ENCODE measurements around the gene OR52A1.
"Not testable (repeated sequence)": the region's sequence is repeated elsewhere in the genome, so short reads cannot be mapped to it uniquely, and the experiment has no call there.

Gene OR52A1

DNA sequence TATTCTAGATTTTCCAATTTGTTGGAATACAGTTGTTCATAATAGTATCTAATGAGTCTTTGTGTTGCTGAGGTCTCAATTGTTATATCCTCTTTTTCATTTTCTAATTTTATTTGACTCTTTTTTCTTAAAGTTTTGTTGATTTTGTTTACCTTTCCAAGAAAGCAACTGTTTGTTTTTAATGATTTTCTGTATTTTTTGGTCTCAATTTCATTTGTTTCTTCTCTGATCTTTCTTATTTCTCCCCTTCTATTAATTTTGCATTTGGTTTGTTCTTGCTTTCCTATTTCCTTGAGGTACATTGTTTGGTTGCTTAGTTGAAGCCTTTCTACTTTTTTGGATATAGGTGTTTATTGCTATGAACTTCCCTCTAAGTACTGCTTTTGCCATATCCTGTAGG, 5.2 kb upstream of the OR52A1 start:
- H4K20me1 ChIP-seq (ENCODE audit: control insufficient read depth, insufficient read depth, low read depth, low read length) = no peaks in the 10 kb centered on the region

DNA sequence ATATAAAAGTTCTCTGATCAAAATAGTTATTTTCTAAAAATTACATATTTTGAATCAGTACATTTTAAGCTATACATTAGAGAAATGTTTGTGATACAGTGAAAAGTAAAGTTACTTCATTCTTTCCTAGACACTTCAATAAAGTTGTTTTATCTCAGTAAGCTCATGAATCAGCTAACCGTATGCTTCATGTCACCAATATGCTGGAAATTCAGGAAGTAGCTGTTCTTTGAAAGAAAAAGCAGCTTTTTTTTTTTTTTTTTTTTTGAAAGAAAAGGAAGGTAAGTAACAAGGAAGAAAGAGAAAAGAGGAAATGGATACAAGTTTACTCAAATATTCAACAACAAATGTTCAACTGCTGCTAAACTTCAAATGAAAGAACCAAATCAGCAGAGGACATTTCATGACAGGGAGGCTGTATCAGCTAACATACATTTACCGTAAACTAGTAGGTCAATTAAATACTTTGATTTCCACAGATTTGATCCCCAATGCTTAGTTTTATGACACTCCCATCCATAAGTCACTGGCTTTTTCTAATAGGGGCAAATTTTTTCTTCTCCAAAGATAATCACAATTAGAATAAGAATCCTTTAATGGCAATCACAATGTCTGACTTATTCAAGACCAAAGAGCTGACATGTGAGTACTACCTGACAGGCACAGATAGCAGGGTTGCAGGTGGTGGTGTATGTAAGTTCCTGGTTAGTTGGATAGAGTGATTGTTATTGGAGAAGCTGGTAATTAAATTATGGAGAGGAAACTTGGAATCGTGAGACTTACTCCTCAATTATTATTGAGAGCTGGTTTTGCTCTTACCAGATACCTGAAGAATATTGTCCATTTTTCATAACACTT, 754 bp downstream of the OR52A1 start:
- Histone ChIP-seq H3K9me2 (replicated peaks; ENCODE audit: control insufficient read depth, low read length) (no peaks in the 10 kb centered on the region), H3K27me3 (ENCODE audit: control insufficient read depth, low read length) (no peaks in the 10 kb centered on the region), H3K4me3 (ENCODE audit: low read length) (no peak overlapping the region), H3F3A (ENCODE audit: control insufficient read depth, insufficient read depth) (no peaks in the 10 kb centered on the region), H3K36me3 (ENCODE audit: control insufficient read depth, low read length) (no peaks in the 10 kb centered on the region), H3K79me2 (ENCODE audit: control insufficient read depth, low read length) (no peaks in the 10 kb centered on the region), H3K9me3 (ENCODE audit: control insufficient read depth, insufficient read depth, low read length) (no peaks in the 10 kb centered on the region), H3K27ac (ENCODE audit: low read depth, low read length) (no peak overlapping the region), H3K4me1 (ENCODE audit: control insufficient read depth, low read length) (no peaks in the 10 kb centered on the region), H4K20me1 (ENCODE audit: control insufficient read depth, insufficient read depth, low read depth, low read length) (no peaks in the 10 kb centered on the region), H3K4me2 (ENCODE audit: low read length) (no peak overlapping the region)
- TF ChIP-seq, protein P1, sequence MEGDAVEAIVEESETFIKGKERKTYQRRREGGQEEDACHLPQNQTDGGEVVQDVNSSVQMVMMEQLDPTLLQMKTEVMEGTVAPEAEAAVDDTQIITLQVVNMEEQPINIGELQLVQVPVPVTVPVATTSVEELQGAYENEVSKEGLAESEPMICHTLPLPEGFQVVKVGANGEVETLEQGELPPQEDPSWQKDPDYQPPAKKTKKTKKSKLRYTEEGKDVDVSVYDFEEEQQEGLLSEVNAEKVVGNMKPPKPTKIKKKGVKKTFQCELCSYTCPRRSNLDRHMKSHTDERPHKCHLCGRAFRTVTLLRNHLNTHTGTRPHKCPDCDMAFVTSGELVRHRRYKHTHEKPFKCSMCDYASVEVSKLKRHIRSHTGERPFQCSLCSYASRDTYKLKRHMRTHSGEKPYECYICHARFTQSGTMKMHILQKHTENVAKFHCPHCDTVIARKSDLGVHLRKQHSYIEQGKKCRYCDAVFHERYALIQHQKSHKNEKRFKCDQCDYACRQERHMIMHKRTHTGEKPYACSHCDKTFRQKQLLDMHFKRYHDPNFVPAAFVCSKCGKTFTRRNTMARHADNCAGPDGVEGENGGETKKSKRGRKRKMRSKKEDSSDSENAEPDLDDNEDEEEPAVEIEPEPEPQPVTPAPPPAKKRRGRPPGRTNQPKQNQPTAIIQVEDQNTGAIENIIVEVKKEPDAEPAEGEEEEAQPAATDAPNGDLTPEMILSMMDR (IDR thresholded peaks at IDR 0.05; ENCODE audit: low read depth, low read length, poor library complexity, severe bottlenecking) = no peak
- TF ChIP-seq EZH2phosphoT487 (IDR thresholded peaks at IDR 0.05; ENCODE audit: borderline replicate concordance, low read length) = no peak

More for the DNA sequence above, 5.2 kb upstream of the OR52A1 start:
- Histone ChIP-seq H3F3A (ENCODE audit: control insufficient read depth, insufficient read depth) (no peaks in the 10 kb centered on the region), H3K79me2 (ENCODE audit: control insufficient read depth, low read length) (no peaks in the 10 kb centered on the region), H3K36me3 (ENCODE audit: control insufficient read depth, low read length) (no peaks in the 10 kb centered on the region), H3K9me2 (replicated peaks; ENCODE audit: control insufficient read depth, low read length) (no peaks in the 10 kb centered on the region), H3K4me1 (ENCODE audit: control insufficient read depth, low read length) (no peaks in the 10 kb centered on the region), H3K4me2 (ENCODE audit: low read length) (no peak overlapping the region), H3K27ac (ENCODE audit: low read depth, low read length) (no peak overlapping the region), H3K27me3 (ENCODE audit: control insufficient read depth, low read length) (no peaks in the 10 kb centered on the region), H3K9me3 (ENCODE audit: control insufficient read depth, insufficient read depth, low read length) (no peaks in the 10 kb centered on the region), H3K4me3 (ENCODE audit: low read length) (no peak overlapping the region)
- TF ChIP-seq, protein P1 (IDR thresholded peaks at IDR 0.05; ENCODE audit: low read depth, low read length, poor library complexity, severe bottlenecking) = no peak
- TF ChIP-seq EZH2phosphoT487 (IDR thresholded peaks at IDR 0.05; ENCODE audit: borderline replicate concordance, low read length) = no peak

DNA sequence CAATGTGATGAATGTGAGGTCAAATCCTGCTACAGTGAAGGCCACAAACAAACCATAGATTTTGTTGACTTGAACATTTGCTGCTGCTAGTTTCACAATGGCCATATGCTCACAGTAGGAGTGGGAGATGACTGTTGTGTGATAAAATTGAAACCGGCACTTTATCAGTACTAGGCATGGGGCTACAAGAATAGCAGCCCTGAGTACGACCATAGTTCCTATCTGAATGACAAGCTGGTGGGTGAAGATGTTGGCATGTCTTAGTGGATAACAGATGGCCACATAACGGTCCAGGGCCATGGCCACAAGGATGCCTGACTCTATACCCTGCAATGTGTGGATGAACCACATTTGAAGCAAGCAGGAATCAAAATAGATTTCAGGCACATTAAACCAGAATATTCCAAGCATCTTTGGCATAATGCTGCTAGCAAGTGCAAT, 2.8 kb downstream of the OR52A1 start:
- H3K27ac ChIP-seq (ENCODE audit: low read depth, low read length) = no peak overlapping the region
- H3F3A ChIP-seq (ENCODE audit: control insufficient read depth, insufficient read depth) = no peaks in the 10 kb centered on the region
- H3K27me3 ChIP-seq (ENCODE audit: control insufficient read depth, low read length) = no peaks in the 10 kb centered on the region
- H3K4me2 ChIP-seq (ENCODE audit: low read length) = no peak overlapping the region
- no peaks in the 10 kb centered on the region for H4K20me1 ChIP-seq (ENCODE audit: control insufficient read depth, insufficient read depth, low read depth, low read length)
- no peaks in the 10 kb centered on the region for H3K9me2 ChIP-seq (replicated peaks; ENCODE audit: control insufficient read depth, low read length)
- H3K79me2 ChIP-seq (ENCODE audit: control insufficient read depth, low read length) = no peaks in the 10 kb centered on the region
- TF ChIP-seq, protein P1 (IDR thresholded peaks at IDR 0.05; ENCODE audit: low read depth, low read length, poor library complexity, severe bottlenecking) = no peak
- no peak for TF ChIP-seq EZH2phosphoT487 (IDR thresholded peaks at IDR 0.05; ENCODE audit: borderline replicate concordance, low read length)
- no peaks in the 10 kb centered on the region for H3K9me3 ChIP-seq (ENCODE audit: control insufficient read depth, insufficient read depth, low read length)
- H3K36me3 ChIP-seq (ENCODE audit: control insufficient read depth, low read length) = no peaks in the 10 kb centered on the region
- H3K4me1 ChIP-seq (ENCODE audit: control insufficient read depth, low read length) = no peaks in the 10 kb centered on the region
- no peak overlapping the region for H3K4me3 ChIP-seq (ENCODE audit: low read length)

DNA sequence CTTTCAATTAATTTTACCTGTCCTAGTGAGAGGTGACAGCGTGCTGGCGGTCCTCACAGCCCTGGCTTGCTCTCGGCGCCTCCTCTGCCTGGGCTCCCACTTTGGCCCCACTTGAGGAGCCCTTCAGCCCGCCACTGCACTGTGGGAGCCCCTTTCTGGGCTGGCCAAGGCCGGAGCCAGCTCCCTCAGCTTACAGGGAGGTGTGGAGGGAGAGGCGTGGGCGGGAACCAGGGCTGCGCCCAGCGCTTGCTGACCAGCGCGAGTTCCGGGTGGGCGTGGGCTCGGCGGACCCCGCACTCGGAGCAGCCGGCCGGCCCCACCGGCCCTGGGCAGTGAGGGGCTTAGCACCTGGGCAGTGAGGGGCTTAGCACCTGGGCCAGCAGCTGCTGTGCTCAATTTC, 10.4 kb downstream of the OR52A1 start:
- not testable (repeated sequence) for H3K4me1 ChIP-seq (ENCODE audit: control insufficient read depth, low read length); H3K36me3 ChIP-seq (ENCODE audit: control insufficient read depth, low read length); H3K79me2 ChIP-seq (ENCODE audit: control insufficient read depth, low read length)

More for the DNA sequence above, 10.4 kb downstream of the OR52A1 start:
- H3K4me2 ChIP-seq (ENCODE audit: low read length); H3F3A ChIP-seq (ENCODE audit: control insufficient read depth, insufficient read depth); H3K4me3 ChIP-seq (ENCODE audit: low read length); H3K9me2 ChIP-seq (replicated peaks; ENCODE audit: control insufficient read depth, low read length); H3K27ac ChIP-seq (ENCODE audit: low read depth, low read length); H4K20me1 ChIP-seq (ENCODE audit: control insufficient read depth, insufficient read depth, low read depth, low read length); H3K9me3 ChIP-seq (ENCODE audit: control insufficient read depth, insufficient read depth, low read length); H3K27me3 ChIP-seq (ENCODE audit: control insufficient read depth, low read length): not testable (repeated sequence)

Measured in DOHH2 (cell line).